HepG2 (cell line): ENCODE measurements around the gene ATAD3C. TPM values are rescaled to one million over a fixed set of nuclear protein-coding genes. Genes with fewer than 3 reads are reported as not detected.
A peak's percentile ranks its signal among the peaks of the same experiment; 100 is the strongest.

Experiments
- ATF2 ChIP-seq: sonication (generic); formaldehyde crosslinking; IDR thresholded peaks from 2 replicates; pipeline ENCODE4 v1.4.0; 2020; ENCODE audit warnings: missing genetic modification reagents
- ATF5 ChIP-seq: sonication (generic); formaldehyde crosslinking; IDR thresholded peaks from 2 replicates; pipeline ENCODE4 v1.4.0; 2020; ENCODE audit warnings: mild to moderate bottlenecking, low read depth, missing genetic modification reagents
- DMTF1 ChIP-seq: sonication (generic); formaldehyde crosslinking; IDR thresholded peaks from 2 replicates; pipeline ENCODE4 v1.4.0; 2020; ENCODE audit warnings: mild to moderate bottlenecking, missing genetic modification reagents
- HNRNPL ChIP-seq: fragments of 200-400 bp; formaldehyde crosslinking; IDR thresholded peaks from 2 replicates; pipeline ENCODE4 v1.6.1; 2017; ENCODE audit warnings: mild to moderate bottlenecking, low read depth, low read length
- ONECUT2 ChIP-seq: sonication (generic); formaldehyde crosslinking; IDR thresholded peaks from 2 replicates; pipeline ENCODE4 v1.4.0; 2020; ENCODE audit warnings: missing genetic modification reagents
- PBX2 ChIP-seq: IDR thresholded peaks from 2 replicates; pipeline ENCODE4 v1.6.1; 2016; ENCODE audit warnings: control low read depth
- TOE1 ChIP-seq: sonication (generic); formaldehyde crosslinking; IDR thresholded peaks from 2 replicates; pipeline ENCODE4 v1.4.0; 2020; ENCODE audit warnings: mild to moderate bottlenecking, missing genetic modification reagents
- TOPORS ChIP-seq: sonication (generic); formaldehyde crosslinking; IDR thresholded peaks from 2 replicates; pipeline ENCODE4 v1.8.0; 2023; ENCODE audit warnings: mild to moderate bottlenecking, missing genetic modification reagents
- ZNF343 ChIP-seq: sonication (generic); formaldehyde crosslinking; IDR thresholded peaks from 2 replicates; pipeline ENCODE4 v1.4.0; 2020; ENCODE audit warnings: mild to moderate bottlenecking, missing genetic modification reagents
- ZNF350 ChIP-seq: sonication (generic); formaldehyde crosslinking; IDR thresholded peaks from 2 replicates; pipeline ENCODE4 v1.4.0; 2020; ENCODE audit warnings: mild to moderate bottlenecking, low read depth, missing genetic modification reagents, borderline replicate concordance
- ZNF761 ChIP-seq: sonication (generic); formaldehyde crosslinking; conservative IDR thresholded peaks from 2 replicates; pipeline ENCODE4 v1.4.0; 2020; ENCODE audit warnings: mild to moderate bottlenecking, missing genetic modification reagents
- ZSCAN31 ChIP-seq: sonication (generic); formaldehyde crosslinking; IDR thresholded peaks from 2 replicates; pipeline ENCODE4 v1.5.0; 2020; ENCODE audit warnings: low read depth, mild to moderate bottlenecking, missing genetic modification reagents
- polyA plus RNA-seq, 8 experiments: library from polyadenylated mRNA; depleted of rRNA in 3 of 8; stranded (reverse) in 7 of 8; unstranded in 1 of 8; fragments of >200 nt; fragmentation: Illumina TruSeq in 4 of 8; extraction: Trizol in 4 of 8; gene quantifications; 2 replicates each; pipeline versions ENCODE4 v1.2.1 to v1.2.3, GENCODE V29; 2011 to 2016; ENCODE audit warnings: low read depth in 4 of 8, missing spikeins in 1 of 8, mixed read lengths in 1 of 8; ENCODE audit not compliant: insufficient read depth in 1 of 8
- total RNA-seq, 5 experiments: library from RNA; depleted of rRNA; stranded (reverse); fragments of >200 nt; fragmentation: Illumina TruSeq; extraction: Trizol; gene quantifications; 2 replicates each; pipeline ENCODE4 v1.2.3, GENCODE V29; 2016; ENCODE audit warnings: low read depth in 1 of 5
- TF ChIP-seq, protein P1 (sequence below), 2 experiments: sonication (generic) in 1 of 2; formaldehyde crosslinking in 1 of 2; IDR thresholded peaks; 2 replicates each; pipeline versions ENCODE4 v1.4.0 to v1.6.1; 2018 to 2020; ENCODE audit warnings: missing genetic modification reagents in 2 of 2, borderline replicate concordance in 1 of 2, low read depth in 1 of 2, mild to moderate bottlenecking in 1 of 2, missing biosample characterization in 1 of 2
- TF ChIP-seq, protein P2 (sequence below): sonication (generic); formaldehyde crosslinking; IDR thresholded peaks from 2 replicates; pipeline ENCODE4 v1.4.0; 2020; ENCODE audit warnings: mild to moderate bottlenecking, missing genetic modification reagents

Gene ATAD3C
- total and polyA plus RNA-seq, 2 of the 13 experiments (the other 11 are each of a cell fraction or from before 2014, with no cell fraction given) = 2.4 to 3.2 TPM

DNA sequence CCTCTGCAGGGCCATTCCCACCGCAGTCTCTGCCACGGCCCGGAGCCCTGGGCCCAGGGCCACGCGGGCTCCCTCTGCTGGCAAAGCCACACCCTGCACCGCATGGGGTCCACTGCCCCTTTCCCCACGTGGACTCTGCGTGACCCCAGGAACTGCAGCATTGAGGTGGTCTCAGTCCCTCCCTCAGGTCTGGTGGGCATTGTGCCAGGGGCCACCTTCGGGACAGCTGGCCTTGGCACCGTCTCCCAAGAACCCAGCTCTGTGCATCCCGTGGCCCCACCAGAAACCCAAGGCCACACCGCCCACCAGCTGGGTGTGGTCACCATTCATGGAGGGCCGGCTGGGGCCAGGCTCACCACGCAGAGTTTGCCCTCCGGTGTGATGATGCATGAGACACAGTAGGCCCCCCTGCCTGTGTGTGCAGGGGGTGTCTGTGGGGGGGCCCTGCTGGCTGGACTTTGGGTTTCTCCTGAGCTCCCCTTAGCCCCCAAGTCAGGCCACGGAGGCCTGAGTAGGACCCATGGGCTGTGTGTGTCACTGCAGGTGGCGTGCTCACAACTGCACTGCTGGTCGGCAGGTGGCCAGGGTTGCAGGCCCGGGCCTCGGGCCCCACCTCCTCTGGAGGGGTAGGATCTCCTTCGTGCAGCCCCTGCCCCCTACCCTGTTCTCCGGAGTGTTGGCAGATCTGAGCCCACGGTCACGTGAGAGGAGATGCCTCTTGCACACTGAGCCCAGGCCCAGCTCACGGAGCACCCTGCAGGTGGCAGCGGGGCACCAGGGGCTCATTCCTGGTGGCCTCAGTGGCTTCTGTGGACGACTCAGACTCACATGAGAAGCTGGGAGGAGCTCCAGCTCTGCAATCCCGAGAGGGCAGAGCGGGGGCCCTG lies 8.2 kb upstream of the ATAD3C start (continued):
- TF ChIP-seq PBX2 (no peak), ZNF761 (CRISPR knock-in tag) (peak; percentile 53; the same call in 1 of the 2 replicates), ZNF350 (CRISPR knock-in tag) (peak; percentile 62), ATF5 (CRISPR knock-in tag) (no peak), ZNF343 (CRISPR knock-in tag) (peak; percentile 87), DMTF1 (CRISPR knock-in tag) (no peak), TOE1 (no peak), HNRNPL (peak; percentile 77; the same call in 1 of the 2 replicates), ONECUT2 (CRISPR knock-in tag) (no peak), ATF2 (CRISPR knock-in tag) (no peak; the same call in 1 of the 2 replicates), ZSCAN31 (CRISPR knock-in tag) (peak; percentile 28; the same call in 1 of the 2 replicates), TOPORS (0 out of 2 replicates have a peak, but pooled peaks have one; percentile 75)
- TF ChIP-seq, protein P1, sequence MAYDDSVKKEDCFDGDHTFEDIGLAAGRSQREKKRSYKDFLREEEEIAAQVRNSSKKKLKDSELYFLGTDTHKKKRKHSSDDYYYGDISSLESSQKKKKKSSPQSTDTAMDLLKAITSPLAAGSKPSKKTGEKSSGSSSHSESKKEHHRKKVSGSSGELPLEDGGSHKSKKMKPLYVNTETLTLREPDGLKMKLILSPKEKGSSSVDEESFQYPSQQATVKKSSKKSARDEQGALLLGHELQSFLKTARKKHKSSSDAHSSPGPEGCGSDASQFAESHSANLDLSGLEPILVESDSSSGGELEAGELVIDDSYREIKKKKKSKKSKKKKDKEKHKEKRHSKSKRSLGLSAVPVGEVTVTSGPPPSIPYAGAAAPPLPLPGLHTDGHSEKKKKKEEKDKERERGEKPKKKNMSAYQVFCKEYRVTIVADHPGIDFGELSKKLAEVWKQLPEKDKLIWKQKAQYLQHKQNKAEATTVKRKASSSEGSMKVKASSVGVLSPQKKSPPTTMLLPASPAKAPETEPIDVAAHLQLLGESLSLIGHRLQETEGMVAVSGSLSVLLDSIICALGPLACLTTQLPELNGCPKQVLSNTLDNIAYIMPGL (CRISPR knock-in tag; IDR thresholded peaks at IDR 0.05; ENCODE audit: borderline replicate concordance in 1 of 2, low read depth in 1 of 2) = peak; percentile 83 to 88
- TF ChIP-seq, protein P2, sequence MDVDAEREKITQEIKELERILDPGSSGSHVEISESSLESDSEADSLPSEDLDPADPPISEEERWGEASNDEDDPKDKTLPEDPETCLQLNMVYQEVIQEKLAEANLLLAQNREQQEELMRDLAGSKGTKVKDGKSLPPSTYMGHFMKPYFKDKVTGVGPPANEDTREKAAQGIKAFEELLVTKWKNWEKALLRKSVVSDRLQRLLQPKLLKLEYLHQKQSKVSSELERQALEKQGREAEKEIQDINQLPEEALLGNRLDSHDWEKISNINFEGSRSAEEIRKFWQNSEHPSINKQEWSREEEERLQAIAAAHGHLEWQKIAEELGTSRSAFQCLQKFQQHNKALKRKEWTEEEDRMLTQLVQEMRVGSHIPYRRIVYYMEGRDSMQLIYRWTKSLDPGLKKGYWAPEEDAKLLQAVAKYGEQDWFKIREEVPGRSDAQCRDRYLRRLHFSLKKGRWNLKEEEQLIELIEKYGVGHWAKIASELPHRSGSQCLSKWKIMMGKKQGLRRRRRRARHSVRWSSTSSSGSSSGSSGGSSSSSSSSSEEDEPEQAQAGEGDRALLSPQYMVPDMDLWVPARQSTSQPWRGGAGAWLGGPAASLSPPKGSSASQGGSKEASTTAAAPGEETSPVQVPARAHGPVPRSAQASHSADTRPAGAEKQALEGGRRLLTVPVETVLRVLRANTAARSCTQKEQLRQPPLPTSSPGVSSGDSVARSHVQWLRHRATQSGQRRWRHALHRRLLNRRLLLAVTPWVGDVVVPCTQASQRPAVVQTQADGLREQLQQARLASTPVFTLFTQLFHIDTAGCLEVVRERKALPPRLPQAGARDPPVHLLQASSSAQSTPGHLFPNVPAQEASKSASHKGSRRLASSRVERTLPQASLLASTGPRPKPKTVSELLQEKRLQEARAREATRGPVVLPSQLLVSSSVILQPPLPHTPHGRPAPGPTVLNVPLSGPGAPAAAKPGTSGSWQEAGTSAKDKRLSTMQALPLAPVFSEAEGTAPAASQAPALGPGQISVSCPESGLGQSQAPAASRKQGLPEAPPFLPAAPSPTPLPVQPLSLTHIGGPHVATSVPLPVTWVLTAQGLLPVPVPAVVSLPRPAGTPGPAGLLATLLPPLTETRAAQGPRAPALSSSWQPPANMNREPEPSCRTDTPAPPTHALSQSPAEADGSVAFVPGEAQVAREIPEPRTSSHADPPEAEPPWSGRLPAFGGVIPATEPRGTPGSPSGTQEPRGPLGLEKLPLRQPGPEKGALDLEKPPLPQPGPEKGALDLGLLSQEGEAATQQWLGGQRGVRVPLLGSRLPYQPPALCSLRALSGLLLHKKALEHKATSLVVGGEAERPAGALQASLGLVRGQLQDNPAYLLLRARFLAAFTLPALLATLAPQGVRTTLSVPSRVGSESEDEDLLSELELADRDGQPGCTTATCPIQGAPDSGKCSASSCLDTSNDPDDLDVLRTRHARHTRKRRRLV (CRISPR knock-in tag) = peak; percentile 75; the same call in 1 of the 2 replicates
